NCI-H1417 treated with DMSO at 0.1 percent for 48 hours (cell line): Measurements from ENCODE around the gene CEP170.

Experiments
- DNase-seq: peaks from one replicate; lab custom pipeline; 2025; lab: John Stamatoyannopoulos, UW

Gene CEP170

DNA sequence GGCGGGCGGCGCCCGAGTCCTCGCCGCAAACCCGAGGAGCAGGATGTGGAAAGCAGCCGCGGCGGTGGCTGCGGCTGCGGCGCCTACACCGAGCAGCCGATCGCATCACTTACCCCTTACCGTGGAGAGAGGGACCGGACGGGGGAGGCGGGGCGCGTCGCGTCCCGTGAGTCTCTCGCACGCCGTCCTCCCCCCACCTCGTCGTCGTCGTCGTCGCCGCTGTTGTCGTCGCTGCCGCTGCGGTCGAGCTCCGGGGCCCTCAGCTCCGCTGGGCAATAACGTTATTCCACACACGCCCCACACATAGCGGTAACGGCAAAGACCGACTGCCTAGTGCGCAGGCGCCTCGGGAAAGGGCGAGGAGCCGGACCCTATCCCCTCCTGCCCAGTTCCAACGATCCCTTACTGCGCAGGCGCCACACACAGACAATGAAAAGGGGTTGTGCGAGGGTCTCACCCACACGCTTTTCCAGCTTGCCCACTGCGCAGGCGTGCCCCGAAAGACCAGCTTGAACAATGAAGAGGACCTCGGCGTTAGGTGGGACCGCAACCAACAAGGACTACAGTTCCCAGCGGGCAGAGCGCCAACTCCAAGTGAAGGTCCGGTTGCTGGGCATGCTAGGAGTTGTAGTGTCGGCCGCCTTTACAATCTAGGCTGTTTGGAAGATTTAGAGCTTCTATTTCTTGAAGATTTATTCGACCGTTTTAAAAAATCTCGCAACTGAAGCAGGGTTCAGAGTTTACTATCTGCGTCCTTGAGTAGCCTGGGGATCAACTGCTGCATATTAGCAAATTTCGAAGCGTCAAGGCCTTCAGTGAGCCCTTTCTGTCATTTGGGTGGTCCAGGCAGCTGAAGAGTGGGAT lies at the start of gene CEP170:
Gene CEP170, minus strand, starts transcription at position 355 of the 864 bp plus-strand sequence. CDS start 30,001 bp downstream, outside the sequence.
- DNase-seq = peak; percentile 96

DNA sequence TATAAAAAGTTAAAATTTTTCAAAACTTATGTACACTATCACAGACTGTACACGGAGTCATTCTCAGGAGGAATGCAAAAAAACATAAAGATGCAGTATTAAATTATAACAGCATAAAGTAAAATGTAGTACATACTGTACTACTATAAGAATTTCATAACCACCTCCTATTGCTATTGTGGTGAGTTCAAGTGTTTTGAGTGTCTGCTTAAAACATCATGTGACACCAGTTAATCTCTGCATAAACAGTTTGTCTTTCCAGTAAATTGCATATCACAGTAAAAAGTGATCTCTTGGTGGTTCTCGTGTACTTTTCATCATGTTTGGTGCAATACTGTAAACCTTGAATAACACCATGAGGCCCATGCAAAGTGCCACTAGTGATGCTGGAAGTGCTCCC lies 46.0 kb upstream of the CEP170 start:
- DNase-seq = no peak

DNA sequence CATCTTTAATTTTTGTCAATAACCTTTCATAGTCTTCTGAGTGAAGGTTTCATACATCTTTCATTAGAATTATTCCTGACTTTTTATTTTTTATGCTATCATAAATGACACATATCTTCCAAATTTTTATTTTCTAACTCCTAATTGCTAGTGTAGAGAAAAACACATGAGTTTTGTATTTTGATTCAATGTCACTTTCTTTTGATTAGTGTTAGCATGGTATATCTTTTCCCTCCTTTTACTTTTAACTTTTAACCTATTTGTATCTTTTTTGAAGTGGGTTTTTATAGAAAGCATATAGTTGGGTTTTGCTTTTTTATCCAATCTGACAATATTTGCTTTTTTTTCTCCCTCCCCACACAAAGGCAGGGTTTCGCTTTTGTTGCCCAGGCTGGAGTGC lies 44.0 kb upstream of the CEP170 start:
- no peak for DNase-seq

DNA sequence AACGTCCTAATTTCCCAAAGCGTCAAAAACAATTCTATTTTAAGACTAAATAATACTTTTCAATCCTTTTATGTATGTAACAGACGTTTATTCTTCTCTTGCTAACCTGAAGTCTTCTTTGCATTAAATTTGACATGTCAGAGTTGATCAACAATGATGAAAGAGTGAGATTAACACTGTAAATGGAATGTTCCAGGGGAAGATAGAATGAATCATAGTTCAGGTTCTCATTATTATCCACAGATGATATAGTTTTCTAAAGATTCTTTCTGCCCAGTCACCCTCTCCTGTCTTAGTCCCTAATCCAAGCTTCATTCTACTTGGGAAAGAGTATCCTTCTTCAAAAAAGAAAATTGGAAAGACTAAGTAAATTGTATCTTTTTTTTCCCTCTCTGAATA lies 39.6 kb upstream of the CEP170 start:
- no peak for DNase-seq

DNA sequence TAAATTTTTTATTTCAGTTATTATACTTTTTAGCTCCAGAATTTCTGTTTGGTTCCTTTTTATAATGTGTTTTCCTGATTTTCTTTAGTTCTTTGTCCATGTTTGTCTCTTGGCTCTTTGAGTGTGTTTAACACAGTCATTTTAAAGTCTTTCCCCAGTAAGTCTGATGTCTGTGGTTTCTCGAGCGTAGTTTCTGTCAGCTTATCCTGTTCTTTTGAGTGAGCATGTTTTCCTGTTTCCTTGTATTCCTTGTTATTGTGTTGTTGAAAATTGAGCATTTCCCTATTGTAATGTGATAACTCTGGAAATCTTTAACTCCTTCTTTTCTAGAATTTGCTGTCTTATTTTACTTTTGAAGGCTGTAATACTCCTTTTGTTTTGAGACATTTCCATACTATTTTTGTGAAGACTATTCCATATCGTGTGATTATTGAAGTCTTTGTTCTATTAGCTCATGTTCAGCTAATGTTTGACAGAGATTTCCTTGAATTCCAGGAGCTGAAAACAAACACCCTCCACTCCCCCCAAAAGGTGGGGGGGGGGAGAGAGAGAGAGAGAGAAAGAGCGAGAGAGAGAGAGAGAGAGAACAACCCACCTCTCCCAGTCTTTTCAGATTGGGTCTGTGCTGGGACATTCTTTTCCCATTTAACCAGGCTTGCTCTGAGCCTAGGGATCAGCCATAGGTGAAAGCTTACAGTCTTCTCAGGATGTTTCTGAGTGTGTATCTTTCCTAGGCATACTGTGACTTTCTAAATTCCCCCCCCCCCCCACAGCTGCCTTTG lies 39.1 kb upstream of the CEP170 start:
- no peak for DNase-seq

DNA sequence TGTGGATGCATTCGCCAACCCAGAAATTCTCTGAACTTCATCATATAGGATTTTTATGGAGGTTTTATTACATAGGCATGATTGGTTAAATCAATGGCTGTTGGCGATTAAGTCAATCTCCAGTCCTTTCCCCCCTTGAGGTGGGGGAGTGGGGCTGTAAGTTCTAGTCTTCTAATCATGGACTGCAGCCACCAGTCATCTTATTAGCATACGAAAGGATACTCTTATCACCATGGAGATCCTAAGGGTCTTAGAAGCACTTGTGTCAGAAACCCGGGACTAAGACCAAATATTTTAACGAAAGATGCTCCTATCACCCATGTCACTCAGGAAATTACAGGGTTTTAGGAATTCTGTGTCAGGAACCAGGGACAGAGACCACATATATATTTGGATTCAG lies 37.0 kb upstream of the CEP170 start:
- no peak for DNase-seq

DNA sequence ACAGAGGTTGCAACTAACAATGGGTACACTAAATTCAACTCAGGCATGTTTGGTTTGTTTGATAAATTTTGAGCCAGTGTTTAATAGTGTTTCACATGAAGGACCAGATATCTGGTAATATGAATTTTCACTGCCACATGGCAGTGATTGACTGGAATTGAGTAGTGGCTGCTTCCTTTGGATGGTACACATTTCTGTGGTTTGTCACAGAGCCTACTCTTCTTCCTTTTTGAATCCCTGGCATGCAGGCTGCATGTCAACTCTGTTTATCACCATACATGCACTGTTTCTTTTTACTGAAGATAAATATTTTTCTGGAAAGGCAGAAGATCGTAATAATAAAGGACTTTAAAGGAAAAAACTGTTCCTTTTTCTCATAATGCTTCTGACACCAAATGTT lies 36.2 kb upstream of the CEP170 start:
- no peak for DNase-seq

DNA sequence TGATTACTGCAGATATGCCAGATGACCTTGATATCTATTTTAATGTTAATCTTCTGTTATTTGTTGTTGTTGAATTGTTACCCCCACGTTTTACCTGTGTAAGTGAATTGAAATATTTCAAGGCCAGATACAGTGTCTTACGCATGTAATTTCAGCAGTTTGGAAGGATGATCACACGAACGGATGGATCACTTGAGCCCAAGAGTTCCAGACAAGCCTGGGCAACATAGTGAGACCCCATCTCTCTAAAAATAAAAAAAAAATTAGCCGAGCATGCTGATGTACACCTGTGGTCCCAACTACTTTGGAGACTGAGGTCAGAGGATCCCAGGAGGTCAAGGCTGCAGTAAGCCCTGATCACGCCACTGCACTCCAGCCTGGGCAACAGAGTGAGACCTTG lies 33.0 kb upstream of the CEP170 start:
- DNase-seq = no peak

DNA sequence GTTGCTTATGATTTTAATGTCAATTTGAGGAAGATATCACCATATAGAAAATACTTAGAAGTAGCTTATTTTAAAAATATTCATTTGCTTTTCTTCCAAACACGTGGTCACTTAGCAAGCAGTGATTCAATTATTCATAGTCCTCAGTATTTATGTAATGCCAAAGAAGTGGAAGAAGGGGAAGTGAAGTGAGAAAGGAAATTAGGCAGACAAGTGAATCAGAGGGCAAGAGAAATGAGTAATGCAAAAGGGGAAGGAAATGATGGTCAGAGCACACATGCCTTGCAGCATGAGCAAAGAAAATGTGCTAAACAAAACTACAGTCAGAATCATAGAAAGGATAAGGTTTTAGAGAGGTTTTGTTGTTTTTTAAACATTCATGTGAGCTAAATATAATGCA lies 32.6 kb upstream of the CEP170 start:
- no peak for DNase-seq

DNA sequence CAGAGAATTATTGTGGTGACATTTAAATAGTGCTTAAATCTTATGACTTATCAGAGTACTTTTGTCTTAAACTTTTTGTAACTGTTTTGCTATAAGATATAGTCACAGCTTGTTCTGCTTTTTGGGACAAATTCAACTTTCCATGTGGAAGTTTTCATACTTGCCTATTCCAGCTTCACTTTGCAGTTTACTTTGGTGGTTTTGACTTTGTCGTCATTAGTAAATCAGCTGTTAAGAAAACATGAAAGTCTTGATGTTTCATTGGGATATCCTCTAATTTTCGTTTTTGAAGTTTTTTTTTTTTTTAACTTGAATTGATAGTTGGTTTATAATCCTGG lies 32.0 kb upstream of the CEP170 start:
- DNase-seq = no peak

DNA sequence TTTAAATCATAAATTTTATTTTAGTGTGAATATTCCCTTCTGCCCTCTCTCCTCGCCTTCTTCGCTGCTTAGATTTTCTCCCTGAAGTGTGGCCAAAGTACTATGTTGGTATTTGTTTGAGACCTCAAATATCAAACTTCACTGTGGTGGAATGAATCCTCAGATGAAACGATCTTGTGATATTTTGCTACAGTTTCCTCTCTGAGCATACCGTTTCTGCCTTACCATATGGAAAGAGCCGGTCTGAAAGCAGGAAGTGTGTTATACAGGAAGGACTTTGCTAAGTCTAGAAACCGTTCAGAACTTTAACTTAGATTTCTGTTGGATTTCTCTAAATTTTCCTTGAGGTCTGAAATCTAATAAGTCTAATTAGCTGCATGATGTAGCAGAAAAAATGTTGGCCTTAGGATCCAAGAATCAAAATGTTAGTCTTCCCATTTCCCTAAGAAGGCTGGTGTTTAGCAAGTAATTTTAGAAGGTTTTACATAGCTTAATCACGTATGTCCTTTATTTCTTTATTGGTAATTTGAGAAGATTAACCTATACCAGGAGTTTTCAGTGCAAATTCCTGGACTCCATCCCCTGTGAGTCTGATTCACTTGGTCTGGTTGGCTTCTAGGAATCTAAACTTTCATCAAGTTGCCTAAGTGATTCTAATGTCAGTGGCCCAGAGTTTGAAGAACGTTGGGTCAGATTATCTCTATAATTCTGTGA lies 31.5 kb upstream of the CEP170 start:
- no peak for DNase-seq

DNA sequence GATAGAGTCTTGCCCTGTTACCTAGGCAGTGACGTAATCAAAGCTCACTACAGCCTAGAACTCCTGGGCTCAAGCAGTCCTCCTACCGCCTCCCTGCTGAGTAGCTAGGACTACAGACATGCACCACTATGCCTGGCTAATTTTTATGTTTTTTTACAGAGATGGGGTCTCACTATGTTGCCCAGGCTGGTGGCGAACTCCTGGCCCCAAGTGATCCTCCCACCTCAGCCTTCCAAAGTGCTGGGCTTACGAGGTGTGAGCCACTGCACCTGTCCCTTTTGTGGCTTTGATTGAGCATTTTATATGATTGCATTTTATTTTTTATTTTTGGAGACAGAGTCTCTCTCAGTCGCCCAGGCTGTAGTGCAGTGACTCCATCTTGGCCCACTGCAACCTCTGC lies 26.6 kb upstream of the CEP170 start:
- DNase-seq = no peak

DNA sequence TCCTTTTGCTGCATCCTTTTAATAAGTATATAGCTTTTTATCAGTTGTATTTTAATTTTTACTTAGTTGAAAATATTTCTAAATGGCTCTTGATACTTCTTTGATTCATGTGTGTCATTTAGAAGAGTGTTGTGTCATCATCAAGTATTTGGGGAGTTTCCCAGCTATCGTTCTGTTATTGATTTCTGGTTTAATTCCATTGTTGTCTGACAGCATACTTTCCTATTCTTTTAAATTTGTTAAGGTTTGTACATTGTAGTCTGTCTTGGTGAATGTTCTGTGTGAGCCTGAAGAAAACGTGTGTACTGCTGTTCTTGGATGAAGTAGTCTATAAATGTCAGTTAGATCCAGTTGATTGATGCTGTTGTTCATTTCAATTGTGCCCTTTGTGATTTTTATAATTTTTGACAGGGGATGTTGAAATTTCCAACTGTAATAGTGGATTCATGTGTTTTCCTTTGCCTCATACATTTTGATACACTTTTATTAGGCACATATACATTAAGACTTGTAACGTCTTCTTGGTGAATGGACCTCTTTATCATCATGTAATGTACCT lies 25.6 kb upstream of the CEP170 start:
- no peak for DNase-seq

DNA sequence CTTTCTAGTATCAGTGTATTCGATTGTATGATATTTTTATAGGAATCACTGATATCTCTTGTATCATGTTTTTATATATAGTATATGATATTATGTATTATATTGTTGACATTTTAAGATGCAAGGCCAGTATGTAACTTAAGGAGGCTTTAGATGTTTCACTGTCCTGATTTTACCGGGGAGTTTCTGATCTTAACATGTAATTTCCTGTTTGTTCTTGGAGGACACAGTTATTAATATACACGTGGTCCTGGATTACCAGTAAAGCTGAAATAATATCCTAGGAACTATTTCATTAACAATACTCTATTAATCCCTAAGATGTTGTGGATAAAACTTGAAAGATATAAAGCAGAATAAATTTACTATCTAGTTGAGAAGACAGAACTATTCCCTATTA lies 20.2 kb upstream of the CEP170 start:
- DNase-seq = no peak

DNA sequence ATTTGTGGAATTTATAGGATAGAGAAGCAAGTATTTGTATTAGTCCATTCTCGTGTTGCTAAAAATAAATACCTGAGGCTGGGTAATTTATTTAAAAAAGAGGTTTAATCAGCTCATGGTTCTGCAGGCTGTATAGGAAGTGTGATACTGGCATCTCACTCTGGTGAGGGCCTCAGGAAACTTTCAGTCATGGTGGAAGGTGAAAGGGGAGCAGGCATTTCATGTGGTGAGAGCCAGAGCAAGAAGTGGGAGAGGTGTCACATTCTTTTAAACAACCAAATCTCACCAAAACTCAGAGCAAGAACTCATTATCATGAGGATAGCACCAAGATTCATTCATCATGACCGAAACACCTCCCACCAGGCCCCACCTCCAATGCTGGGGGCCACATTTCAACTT lies 18.9 kb upstream of the CEP170 start:
- DNase-seq = no peak

DNA sequence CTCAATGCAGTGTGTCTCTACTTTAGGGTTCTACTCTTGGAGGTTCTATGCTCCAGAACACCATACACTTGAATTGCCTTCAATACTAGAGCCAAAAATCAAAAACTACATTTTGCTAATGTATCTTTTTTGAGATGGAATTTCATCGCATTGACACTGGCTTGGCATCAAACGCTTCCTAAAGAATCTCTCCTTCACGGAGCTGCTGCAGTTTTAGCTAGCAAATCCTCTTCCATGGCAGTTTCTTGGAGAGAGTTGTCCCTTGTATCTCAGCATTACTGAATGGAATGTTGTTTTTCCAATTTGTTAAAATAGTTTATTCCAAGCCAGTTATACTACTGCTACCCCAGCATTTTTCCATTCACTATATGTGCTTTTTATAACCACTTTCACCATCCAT lies 18.4 kb upstream of the CEP170 start:
- DNase-seq = no peak

DNA sequence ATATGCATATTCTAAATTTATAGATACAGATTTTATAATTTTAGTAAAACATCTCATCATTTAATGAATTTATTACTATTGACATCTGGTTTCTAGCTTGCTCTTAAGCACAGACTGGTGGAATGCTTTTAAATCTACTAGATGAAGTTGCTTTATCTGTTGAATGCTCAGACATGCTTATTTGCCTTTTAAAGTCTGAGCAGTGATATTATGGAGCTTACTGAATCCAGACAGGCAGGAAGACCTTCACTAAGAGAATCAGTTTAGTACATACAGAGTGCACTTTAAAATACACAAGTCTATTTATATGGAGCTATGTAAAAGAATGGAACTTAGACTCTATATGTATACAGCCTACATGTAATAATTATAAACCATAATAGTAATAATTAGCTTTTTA lies 17.3 kb upstream of the CEP170 start:
- DNase-seq = no peak

DNA sequence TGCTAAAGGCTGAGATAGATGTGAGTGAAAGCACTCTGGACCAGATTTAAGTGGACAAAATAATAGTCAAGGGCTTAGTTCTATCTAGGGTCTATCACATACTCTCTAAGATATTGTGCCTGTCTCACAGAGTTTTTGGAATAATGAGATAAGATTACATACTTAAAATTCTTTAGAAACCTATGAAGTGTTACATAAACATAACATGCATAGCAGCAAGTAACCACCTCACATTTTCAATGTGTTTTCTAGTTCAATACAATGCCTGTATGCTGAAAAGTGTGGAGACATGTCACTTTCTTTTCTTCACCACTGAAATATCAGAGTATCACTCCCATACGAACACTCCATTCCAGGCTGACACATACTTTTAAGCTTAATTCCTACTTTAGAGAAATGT lies 16.9 kb upstream of the CEP170 start:
- DNase-seq = no peak

DNA sequence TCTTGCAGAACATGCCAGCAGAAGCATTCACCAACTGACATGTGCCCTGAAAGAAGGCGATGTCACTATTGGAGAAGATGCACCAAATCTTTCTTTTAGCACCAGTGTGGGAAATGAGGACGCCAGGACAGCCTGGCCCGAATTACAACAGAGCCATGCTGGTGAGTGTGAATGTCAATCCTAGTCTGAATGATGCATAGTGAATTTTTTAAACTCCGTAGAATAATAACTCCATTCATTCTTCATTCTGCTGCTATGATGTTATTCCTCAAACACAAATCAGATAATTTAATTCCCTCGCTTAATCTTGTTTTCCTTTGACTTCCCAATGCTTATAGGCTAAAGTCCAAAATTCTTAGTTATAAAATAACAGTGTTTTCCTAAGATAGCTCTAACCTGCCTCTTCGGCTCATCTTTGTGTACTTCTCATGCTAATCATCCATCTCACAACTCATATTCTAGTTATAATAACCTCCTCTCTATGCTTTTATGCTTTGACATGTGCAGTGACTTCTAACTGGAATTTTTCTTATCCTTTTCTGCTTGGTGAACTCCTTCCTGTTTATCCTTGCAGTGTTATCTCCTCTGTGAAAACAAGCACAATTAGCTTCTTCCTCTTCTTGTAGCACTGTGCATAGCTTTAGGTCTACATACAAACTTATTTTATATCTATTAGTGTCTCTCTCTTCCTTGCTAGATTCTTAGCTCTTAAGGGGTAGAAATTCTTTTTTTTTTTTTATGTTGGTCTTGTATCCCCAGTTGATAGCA lies 15.2 kb upstream of the CEP170 start:
- DNase-seq = no peak

DNA sequence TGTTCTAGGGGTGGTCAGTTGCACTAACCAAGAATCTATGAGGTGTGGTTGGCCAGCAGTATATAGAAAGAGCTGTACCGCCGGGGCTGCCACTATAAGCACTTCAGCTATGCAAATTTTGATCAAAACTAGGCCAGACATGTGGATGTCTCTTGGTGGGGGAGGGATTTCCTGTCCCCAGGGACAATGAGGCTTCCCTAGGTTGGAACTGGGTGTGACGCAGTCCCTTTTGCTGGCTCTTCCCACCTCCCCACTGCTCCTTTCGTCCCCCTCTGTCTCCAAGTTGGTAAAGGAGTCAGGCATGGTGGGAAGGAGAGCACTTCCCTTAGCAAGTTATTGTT lies 14.3 kb upstream of the CEP170 start:
- DNase-seq = no peak

DNA sequence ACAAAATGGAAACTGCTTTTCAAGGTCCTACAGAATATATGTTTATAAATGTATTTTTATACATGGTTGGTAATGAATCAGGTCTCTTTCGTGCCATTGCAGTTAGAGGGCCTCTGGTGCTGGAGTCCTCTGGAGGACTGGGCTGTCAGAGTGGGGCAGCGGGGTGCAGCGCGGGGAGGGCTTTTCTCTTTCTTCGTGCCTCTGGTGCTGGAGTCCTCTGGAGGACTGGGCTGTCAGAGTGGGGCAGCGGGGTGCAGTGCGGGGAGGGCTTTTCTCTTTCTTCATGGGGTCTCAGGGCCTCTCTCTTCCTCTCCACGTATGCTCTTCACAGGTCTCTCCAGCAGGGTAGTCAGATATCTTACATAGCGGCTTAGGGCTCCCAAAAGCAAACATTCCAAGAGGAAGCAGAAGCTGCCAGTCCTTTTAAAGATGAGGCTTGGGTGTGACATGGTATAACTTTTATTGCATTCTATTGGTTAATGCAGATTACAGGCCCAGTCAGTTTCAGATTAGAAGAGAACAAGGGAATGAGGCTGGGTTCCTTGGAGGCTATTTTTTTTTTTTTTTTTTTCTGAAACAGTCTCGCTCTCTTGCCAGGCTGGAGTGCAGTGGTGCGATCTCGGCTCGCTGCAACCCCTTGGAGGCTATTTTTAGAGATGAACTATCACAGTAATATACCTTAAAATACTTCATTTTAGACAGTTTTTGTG lies 13.8 kb upstream of the CEP170 start:
- DNase-seq = no peak
